Measurements from ENCODE around the gene FBXL19. TPM values are rescaled to one million over a fixed set of nuclear protein-coding genes. Genes with fewer than 3 reads are reported as not detected.

The FBXL19 gene
- total RNA-seq, 4 donors from 2014 or later = 2.4 to 6.2 (median 4.2) TPM

- no peak for TF ChIP-seq CTCF (IDR thresholded peaks at IDR 0.05; ENCODE audit: low read depth)
Measured at GRCh38 chr16:30980023-30980371, 56.6 kb downstream of the FBXL19 start.

GRCh38 chr16:30980434-30980833 is 57.1 kb downstream of the FBXL19 start:
- no peak for TF ChIP-seq CTCF (IDR thresholded peaks at IDR 0.05; ENCODE audit: low read depth)

- TF ChIP-seq CTCF (IDR thresholded peaks at IDR 0.05; ENCODE audit: low read depth) = no peak
Measured at GRCh38 chr16:30980959-30981358, 57.6 kb downstream of the FBXL19 start.

GRCh38 chr16:30982548-30983288 is 59.3 kb downstream of the FBXL19 start:
- TF ChIP-seq CTCF (IDR thresholded peaks at IDR 0.05; ENCODE audit: low read depth) = no peak

GRCh38 chr16:30983289-30983889 is 60.0 kb downstream of the FBXL19 start:
- TF ChIP-seq CTCF (IDR thresholded peaks at IDR 0.05; ENCODE audit: low read depth) = no peak

- no peak for TF ChIP-seq CTCF (IDR thresholded peaks at IDR 0.05; ENCODE audit: low read depth)
Measured at GRCh38 chr16:30983898-30984610, 60.7 kb downstream of the FBXL19 start.

- TF ChIP-seq CTCF (IDR thresholded peaks at IDR 0.05; ENCODE audit: low read depth) = no peak
Measured at GRCh38 chr16:30984669-30985400, 61.5 kb downstream of the FBXL19 start, which contains the start of gene HSD3B7. Gene HSD3B7, plus strand, starts transcription at chr16:30985207. Its CDS starts 452 bp downstream, at chr16:30985659.
